IMR-90 (cell line): ENCODE data around the gene UBR1.

ENCODE experiments used
- BHLHE40 ChIP-seq: fragments of 150-350 bp; IDR thresholded peaks from 2 replicates; pipeline ENCODE4 v1.6.1; 2016; ENCODE audit warnings: mild to moderate bottlenecking, low read depth, low read length
- CEBPB ChIP-seq: IDR thresholded peaks from 2 replicates; pipeline ENCODE4 v1.6.1; 2012; ENCODE audit warnings: low read depth, low read length, improper control_type of control experiment
- CTCF ChIP-seq: conservative IDR thresholded peaks from 2 replicates; pipeline ENCODE4 v1.5.1; 2012; ENCODE audit warnings: mild to moderate bottlenecking, low read depth, low read length, improper control_type of control experiment
- MAFK ChIP-seq: IDR thresholded peaks from 2 replicates; pipeline ENCODE4 v1.6.1; 2012; ENCODE audit warnings: low read depth, low read length, improper control_type of control experiment
- MAZ ChIP-seq: IDR thresholded peaks from 2 replicates; pipeline ENCODE4 v1.6.1; 2012; ENCODE audit warnings: low read depth, mild to moderate bottlenecking, low read length, improper control_type of control experiment, moderate library complexity, borderline replicate concordance
- MXI1 ChIP-seq: IDR thresholded peaks from 2 replicates; pipeline ENCODE4 v1.6.1; 2012; ENCODE audit warnings: low read depth, mild to moderate bottlenecking, low read length, moderate library complexity, borderline replicate concordance
- POLR2A ChIP-seq: IDR thresholded peaks from 2 replicates; pipeline ENCODE4 v1.6.1; 2012; ENCODE audit warnings: mild to moderate bottlenecking, low read depth, low read length
- RCOR1 ChIP-seq: IDR thresholded peaks from 2 replicates; pipeline ENCODE4 v1.6.1; 2012; ENCODE audit warnings: mild to moderate bottlenecking, low read length, improper control_type of control experiment; ENCODE audit not compliant: insufficient replicate concordance
- RFX5 ChIP-seq: IDR thresholded peaks from 2 replicates; pipeline ENCODE4 v1.8.0; 2012; ENCODE audit warnings: low read depth, mild to moderate bottlenecking, low read length, moderate library complexity
- SMC3 ChIP-seq: fragments of 150-350 bp; IDR thresholded peaks from 2 replicates; pipeline ENCODE4 v1.6.1; 2016; ENCODE audit warnings: low read depth, mild to moderate bottlenecking, antibody characterized with exemption, low read length, moderate library complexity
- TF ChIP-seq, protein P1 (sequence below): fragments of 150-350 bp; IDR thresholded peaks from 2 replicates; pipeline ENCODE4 v1.6.1; 2017; ENCODE audit warnings: mild to moderate bottlenecking, antibody characterized with exemption, low read length, low read depth

- TF ChIP-seq CTCF: no peak
- no peak for TF ChIP-seq POLR2A
- TF ChIP-seq MAZ: no peak
- no peak for TF ChIP-seq MAFK
- TF ChIP-seq SMC3: no peak
- no peak for TF ChIP-seq RFX5
- no peak for TF ChIP-seq CEBPB
- TF ChIP-seq, protein P1, sequence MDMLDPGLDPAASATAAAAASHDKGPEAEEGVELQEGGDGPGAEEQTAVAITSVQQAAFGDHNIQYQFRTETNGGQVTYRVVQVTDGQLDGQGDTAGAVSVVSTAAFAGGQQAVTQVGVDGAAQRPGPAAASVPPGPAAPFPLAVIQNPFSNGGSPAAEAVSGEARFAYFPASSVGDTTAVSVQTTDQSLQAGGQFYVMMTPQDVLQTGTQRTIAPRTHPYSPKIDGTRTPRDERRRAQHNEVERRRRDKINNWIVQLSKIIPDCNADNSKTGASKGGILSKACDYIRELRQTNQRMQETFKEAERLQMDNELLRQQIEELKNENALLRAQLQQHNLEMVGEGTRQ: no peak
- no peak for TF ChIP-seq MXI1
- no peak for TF ChIP-seq BHLHE40
- TF ChIP-seq RCOR1: no peak
These were observed 4.9 kb downstream of the UBR1 start for GRCh38 chr15:43100971-43101370.
